DOHH2 (cell line): Measurements from ENCODE around the gene LIPA.

Experiments
- H3F3A ChIP-seq: fragments of 200-600 bp; sonication (generic), shearing (Covaris generic); 2 replicates; pipeline ENCODE4 v1.6.0; 2016; ENCODE audit warnings: antibody characterized with exemption, mild to moderate bottlenecking; ENCODE audit not compliant: control insufficient read depth, insufficient read depth
- H3K27ac ChIP-seq: fragments of 200-600 bp; sonication (generic); 2 replicates; pipeline ENCODE4 v1.5.1; 2014; ENCODE audit warnings: low read depth, mild to moderate bottlenecking, low read length, moderate library complexity
- H3K27me3 ChIP-seq: fragments of 200-600 bp; sonication (generic); 2 replicates; pipeline ENCODE4 v1.6.1; 2014; ENCODE audit warnings: mild to moderate bottlenecking, low read length, mixed read lengths; ENCODE audit not compliant: control insufficient read depth
- H3K36me3 ChIP-seq: fragments of 200-600 bp; sonication (generic); 2 replicates; pipeline ENCODE4 v1.6.1; 2014; ENCODE audit warnings: mild to moderate bottlenecking, low read length, moderate library complexity, mixed read lengths; ENCODE audit not compliant: control insufficient read depth
- H3K4me1 ChIP-seq: fragments of 200-600 bp; sonication (generic); 2 replicates; pipeline ENCODE4 v1.6.1; 2014; ENCODE audit warnings: mild to moderate bottlenecking, low read length, mixed read lengths; ENCODE audit not compliant: control insufficient read depth
- H3K4me2 ChIP-seq: fragments of 200-600 bp; sonication (generic); 2 replicates; pipeline ENCODE4 v1.6.0; 2014; ENCODE audit warnings: mild to moderate bottlenecking, low read length, moderate library complexity
- H3K4me3 ChIP-seq: fragments of 200-600 bp; sonication (generic); 2 replicates; pipeline ENCODE4 v1.5.1; 2014; ENCODE audit warnings: mild to moderate bottlenecking, low read length, mixed read lengths
- H3K79me2 ChIP-seq: fragments of 200-600 bp; sonication (generic); 2 replicates; pipeline ENCODE4 v1.6.1; 2014; ENCODE audit warnings: mild to moderate bottlenecking, low read length, mixed read lengths; ENCODE audit not compliant: control insufficient read depth
- H3K9me2 ChIP-seq: fragments of 200-600 bp; sonication (generic); replicated peaks from 2 replicates; pipeline ENCODE4 v1.6.1; 2014; ENCODE audit warnings: mild to moderate bottlenecking, low read length, mixed read lengths; ENCODE audit not compliant: control insufficient read depth
- H3K9me3 ChIP-seq: fragments of 200-600 bp; sonication (generic); 2 replicates; pipeline ENCODE4 v1.6.1; 2014; ENCODE audit warnings: antibody characterized with exemption, low read length, mixed read lengths; ENCODE audit not compliant: control insufficient read depth, insufficient read depth
- H4K20me1 ChIP-seq: fragments of 200-600 bp; sonication (generic); 2 replicates; pipeline ENCODE4 v1.6.0; 2014; ENCODE audit warnings: low read depth, mild to moderate bottlenecking, antibody characterized with exemption, low read length, moderate library complexity; ENCODE audit not compliant: control insufficient read depth, insufficient read depth
- CTCF ChIP-seq: fragments of 200-600 bp; sonication (generic); IDR thresholded peaks from one replicate; pipeline ENCODE4 v1.5.1; 2014; ENCODE audit warnings: antibody characterized with exemption, mild to moderate bottlenecking, low read depth, low read length; ENCODE audit not compliant: poor library complexity, severe bottlenecking
- EZH2phosphoT487 ChIP-seq: fragments of 200-600 bp; sonication (generic); IDR thresholded peaks from 2 replicates; pipeline ENCODE4 v1.6.1; 2017; ENCODE audit warnings: borderline replicate concordance, mild to moderate bottlenecking, antibody characterized with exemption, low read length, moderate library complexity, mixed read lengths

LIPA gene

GRCh38 chr10:89283025-89283935 lies 31.7 kb upstream of the LIPA start:
- no peaks in the 10 kb centered on the region for H3K9me2 ChIP-seq
- H3K79me2 ChIP-seq, result no peaks in the 10 kb centered on the region
- H3K27ac ChIP-seq, result no peak overlapping the region
- no peaks in the 10 kb centered on the region for H3K36me3 ChIP-seq
- TF ChIP-seq CTCF (no peak), EZH2phosphoT487 (no peak)
- no peaks in the 10 kb centered on the region for H4K20me1 ChIP-seq
- H3K4me1 ChIP-seq, result no peaks in the 10 kb centered on the region
- H3K4me3 ChIP-seq, result no peak overlapping the region
- peaks cover 3% of the 10 kb centered on the region; the same call in 1 of the 2 replicates for H3K27me3 ChIP-seq
- no peaks in the 10 kb centered on the region for H3K9me3 ChIP-seq
- H3K4me2 ChIP-seq, result no peak overlapping the region
- no peaks in the 10 kb centered on the region for H3F3A ChIP-seq

GRCh38 chr10:89281606-89282395 lies 30.2 kb upstream of the LIPA start:
- no peak overlapping the region for H3K4me2 ChIP-seq
- H3K36me3 ChIP-seq, result no peaks in the 10 kb centered on the region
- no peaks in the 10 kb centered on the region for H3K9me2 ChIP-seq
- H3K9me3 ChIP-seq, result no peaks in the 10 kb centered on the region
- H3K79me2 ChIP-seq, result no peaks in the 10 kb centered on the region
- no peak overlapping the region for H3K4me3 ChIP-seq
- no peak overlapping the region for H3K27ac ChIP-seq
- H3K4me1 ChIP-seq, result no peaks in the 10 kb centered on the region
- TF ChIP-seq CTCF (no peak), EZH2phosphoT487 (no peak)
- H3K27me3 ChIP-seq, result peaks cover 3% of the 10 kb centered on the region; the same call in 1 of the 2 replicates
- no peaks in the 10 kb centered on the region for H4K20me1 ChIP-seq
- no peaks in the 10 kb centered on the region for H3F3A ChIP-seq

GRCh38 chr10:89280508-89280907 lies 28.9 kb upstream of the LIPA start:
- no peaks in the 10 kb centered on the region for H3K4me1 ChIP-seq
- no peaks in the 10 kb centered on the region for H3F3A ChIP-seq

More at GRCh38 chr10:89280508-89280907, 28.9 kb upstream of the LIPA start:
- peaks cover 3% of the 10 kb centered on the region; the same call in 1 of the 2 replicates for H3K27me3 ChIP-seq
- no peak overlapping the region for H3K4me3 ChIP-seq
- no peak overlapping the region for H3K27ac ChIP-seq
- H3K9me2 ChIP-seq, result no peaks in the 10 kb centered on the region
- H3K4me2 ChIP-seq, result no peak overlapping the region
- H3K79me2 ChIP-seq, result no peaks in the 10 kb centered on the region
- H3K36me3 ChIP-seq, result no peaks in the 10 kb centered on the region
- no peaks in the 10 kb centered on the region for H3K9me3 ChIP-seq
- TF ChIP-seq EZH2phosphoT487 (no peak), CTCF (no peak)
- H4K20me1 ChIP-seq, result no peaks in the 10 kb centered on the region
